Measurements from ENCODE around the gene HOTAIR.

Gene HOTAIR

GRCh38 chr12:53966385-53967133, 8.2 kb downstream of the HOTAIR start:
- H3K9me3 ChIP-seq (replicated peaks; ENCODE audit: insufficient read depth, low read length) = no peaks in the 10 kb centered on the region
- H3K4me2 ChIP-seq (ENCODE audit: low read depth, low read length) = no peak overlapping the region
- no peak overlapping the region for H3K27ac ChIP-seq (ENCODE audit: low read length)
- H3K9me2 ChIP-seq (replicated peaks; ENCODE audit: insufficient read depth, low read length) = no peaks in the 10 kb centered on the region
- no peaks in the 10 kb centered on the region for H3K36me3 ChIP-seq (replicated peaks; ENCODE audit: insufficient read depth, low read length)
- H3F3A ChIP-seq (ENCODE audit: insufficient read depth, low read length) = no peaks in the 10 kb centered on the region
- no peak for TF ChIP-seq EZH2 (optimal IDR thresholded peaks at IDR 0.05; ENCODE audit: low read depth, low read length)
- no peak for TF ChIP-seq EZH2phosphoT487 (IDR thresholded peaks at IDR 0.05; ENCODE audit: low read length)
- TF ChIP-seq CTCF (IDR thresholded peaks at IDR 0.05; ENCODE audit: low read length) = no peak
- H4K20me1 ChIP-seq (ENCODE audit: insufficient read depth, low read length) = no peaks in the 10 kb centered on the region
- H3K4me1 ChIP-seq (ENCODE audit: low read length) = no peaks in the 10 kb centered on the region
- H3K9ac ChIP-seq (ENCODE audit: low read length) = no peak overlapping the region
- H3K79me2 ChIP-seq (ENCODE audit: low read length) = no peaks in the 10 kb centered on the region
- peaks cover 100% of the 10 kb centered on the region for H3K27me3 ChIP-seq (replicated peaks; ENCODE audit: insufficient read depth, low read length)
- no peak overlapping the region for H3K4me3 ChIP-seq (ENCODE audit: low read length)
- DNase-seq = no peak
- H2AFZ ChIP-seq (ENCODE audit: low read length) = no peak overlapping the region

- Histone ChIP-seq H3K9me2 (replicated peaks; ENCODE audit: insufficient read depth, low read length) (no peaks in the 10 kb centered on the region), H3K4me2 (ENCODE audit: low read depth, low read length) (no peak overlapping the region), H4K20me1 (ENCODE audit: insufficient read depth, low read length) (no peaks in the 10 kb centered on the region), H3K9me3 (replicated peaks; ENCODE audit: insufficient read depth, low read length) (no peaks in the 10 kb centered on the region), H3K4me3 (ENCODE audit: low read length) (no peak overlapping the region), H3K4me1 (ENCODE audit: low read length) (no peaks in the 10 kb centered on the region), H3K79me2 (ENCODE audit: low read length) (no peaks in the 10 kb centered on the region), H3K27ac (ENCODE audit: low read length) (no peak overlapping the region), H3K36me3 (replicated peaks; ENCODE audit: insufficient read depth, low read length) (no peaks in the 10 kb centered on the region), H3F3A (ENCODE audit: insufficient read depth, low read length) (no peaks in the 10 kb centered on the region), H3K27me3 (replicated peaks; ENCODE audit: insufficient read depth, low read length) (peaks cover 100% of the 10 kb centered on the region), H2AFZ (ENCODE audit: low read length) (no peak overlapping the region), H3K9ac (ENCODE audit: low read length) (no peak overlapping the region)
- DNase-seq = no peak
- TF ChIP-seq EZH2phosphoT487 (IDR thresholded peaks at IDR 0.05; ENCODE audit: low read length) (no peak), CTCF (IDR thresholded peaks at IDR 0.05; ENCODE audit: low read length) (no peak), EZH2 (optimal IDR thresholded peaks at IDR 0.05; ENCODE audit: low read depth, low read length) (no peak)
These were observed 8.7 kb downstream of the HOTAIR start for GRCh38 chr12:53966085-53966384.

GRCh38 chr12:53965281-53966084, 9.3 kb downstream of the HOTAIR start:
- Histone ChIP-seq H3K4me1 (ENCODE audit: low read length) (no peaks in the 10 kb centered on the region), H3K4me3 (ENCODE audit: low read length) (no peak overlapping the region), H3F3A (ENCODE audit: insufficient read depth, low read length) (no peaks in the 10 kb centered on the region), H2AFZ (ENCODE audit: low read length) (no peak overlapping the region), H4K20me1 (ENCODE audit: insufficient read depth, low read length) (no peaks in the 10 kb centered on the region), H3K27ac (ENCODE audit: low read length) (no peak overlapping the region), H3K36me3 (replicated peaks; ENCODE audit: insufficient read depth, low read length) (no peaks in the 10 kb centered on the region), H3K4me2 (ENCODE audit: low read depth, low read length) (no peak overlapping the region), H3K9ac (ENCODE audit: low read length) (no peak overlapping the region), H3K9me3 (replicated peaks; ENCODE audit: insufficient read depth, low read length) (no peaks in the 10 kb centered on the region), H3K79me2 (ENCODE audit: low read length) (no peaks in the 10 kb centered on the region), H3K27me3 (replicated peaks; ENCODE audit: insufficient read depth, low read length) (peaks cover 100% of the 10 kb centered on the region), H3K9me2 (replicated peaks; ENCODE audit: insufficient read depth, low read length) (no peaks in the 10 kb centered on the region)
- no peak for TF ChIP-seq EZH2 (optimal IDR thresholded peaks at IDR 0.05; ENCODE audit: low read depth, low read length)
- no peak for TF ChIP-seq EZH2phosphoT487 (IDR thresholded peaks at IDR 0.05; ENCODE audit: low read length)
- TF ChIP-seq CTCF (IDR thresholded peaks at IDR 0.05; ENCODE audit: low read length) = no peak
- DNase-seq = no peak

Measured in MM.1S (cell line).